GM23338 (cell line): ENCODE results near the gene IGFBP5. TPM values are rescaled to one million over a fixed set of nuclear protein-coding genes. Genes with fewer than 3 reads are reported as not detected.

ENCODE experiments used
- ATAC-seq: fragments of 200-7000 bp; cut with Tn5 transposase; 3 replicates; pipeline ENCODE4 v1.9.1; 2020
- DNase-seq: peaks from one replicate; pipeline ENCODE4 v3.0.0-alpha.2; 2015; ENCODE audit warnings: low spot score
- H2AFZ ChIP-seq: fragments of 200-600 bp; sonication (generic); 2 replicates; pipeline ENCODE4 v1.8.0; 2016; ENCODE audit warnings: antibody characterized with exemption, mild to moderate bottlenecking, moderate library complexity
- H3F3A ChIP-seq: fragments of 200-600 bp; sonication (generic); replicated peaks from 2 replicates; pipeline ENCODE4 v1.8.0; 2017; ENCODE audit warnings: antibody characterized with exemption, mixed run types, low read depth
- H3K27ac ChIP-seq: fragments of 200-600 bp; sonication (generic); 2 replicates; pipeline ENCODE4 v1.6.1; 2016; ENCODE audit warnings: low read depth
- H3K27me3 ChIP-seq: fragments of 200-600 bp; sonication (generic); 2 replicates; pipeline ENCODE4 v1.8.0; 2016; ENCODE audit warnings: mild to moderate bottlenecking, mixed run types, moderate library complexity; ENCODE audit not compliant: insufficient read depth
- H3K36me3 ChIP-seq: fragments of 200-600 bp; sonication (generic); 2 replicates; pipeline ENCODE4 v1.8.0; 2016; ENCODE audit warnings: mild to moderate bottlenecking; ENCODE audit not compliant: insufficient read depth
- H3K4me1 ChIP-seq: fragments of 200-600 bp; sonication (generic); 2 replicates; pipeline ENCODE4 v1.8.0; 2016; ENCODE audit warnings: mild to moderate bottlenecking, moderate library complexity; ENCODE audit not compliant: insufficient read depth
- H3K4me2 ChIP-seq: fragments of 200-600 bp; sonication (generic); 2 replicates; pipeline ENCODE4 v1.7.1; 2017; ENCODE audit warnings: mixed run types
- H3K4me3 ChIP-seq: fragments of 200-600 bp; sonication (generic); 2 replicates; pipeline ENCODE4 v1.6.1; 2016; ENCODE audit warnings: mixed run types
- H3K79me2 ChIP-seq: fragments of 200-600 bp; sonication (generic); replicated peaks from 2 replicates; pipeline ENCODE4 v1.8.0; 2017; ENCODE audit warnings: mild to moderate bottlenecking; ENCODE audit not compliant: insufficient read depth
- H3K9me2 ChIP-seq: fragments of 200-600 bp; sonication (generic); 2 replicates; pipeline ENCODE4 v1.8.0; 2017; ENCODE audit not compliant: insufficient read depth
- H4K20me1 ChIP-seq: fragments of 200-600 bp; sonication (generic); replicated peaks from 2 replicates; pipeline ENCODE4 v1.8.0; 2017; ENCODE audit warnings: mild to moderate bottlenecking; ENCODE audit not compliant: insufficient read depth
- H3K27ac Mint-ChIP-seq: 2 replicates; pipeline ENCODE4 v1.8.0; 2020; ENCODE audit warnings: inconsistent platforms, mild to moderate bottlenecking, moderate library complexity, mixed read lengths
- H3K27me3 Mint-ChIP-seq: 3 replicates; pipeline ENCODE4 v1.8.0; 2022; ENCODE audit warnings: low read depth, mild to moderate bottlenecking, moderate library complexity, mixed read lengths, inconsistent platforms; ENCODE audit not compliant: insufficient read depth, poor library complexity
- H3K36me3 Mint-ChIP-seq: 3 replicates; pipeline ENCODE4 v1.8.0; 2021; ENCODE audit warnings: low read depth, mild to moderate bottlenecking, inconsistent platforms, moderate library complexity, mixed read lengths
- H3K4me1 Mint-ChIP-seq: 3 replicates; pipeline ENCODE4 v1.8.0; 2020; ENCODE audit warnings: mild to moderate bottlenecking, inconsistent platforms, mixed read lengths
- H3K4me3 Mint-ChIP-seq: 3 replicates; pipeline ENCODE4 v1.8.0; 2021; ENCODE audit warnings: moderate library complexity, mild to moderate bottlenecking, inconsistent platforms, mixed read lengths
- H3K9me3 Mint-ChIP-seq: 3 replicates; pipeline ENCODE4 v1.8.0; 2020; ENCODE audit warnings: moderate library complexity, mild to moderate bottlenecking, inconsistent platforms, mixed read lengths
- CREB1 ChIP-seq: fragments of 250-450 bp; sonication (Bioruptor Pico); IDR thresholded peaks from 2 replicates; pipeline ENCODE4 v1.5.0; 2020; ENCODE audit warnings: low read depth, mild to moderate bottlenecking, moderate library complexity
- EZH2 ChIP-seq: fragments of 200-600 bp; sonication (generic); IDR thresholded peaks from one replicate; pipeline ENCODE4 v1.8.0; 2017; ENCODE audit warnings: antibody characterized with exemption, mild to moderate bottlenecking, low read depth; ENCODE audit not compliant: unreplicated experiment
- EZH2phosphoT487 ChIP-seq: fragments of 200-600 bp; sonication (generic); IDR thresholded peaks from one replicate; pipeline ENCODE4 v1.8.1; 2018; ENCODE audit warnings: antibody characterized with exemption; ENCODE audit not compliant: unreplicated experiment
- JUNB ChIP-seq: IDR thresholded peaks from one replicate; pipeline ENCODE4 v1.6.1; 2016; ENCODE audit warnings: antibody characterized with exemption; ENCODE audit not compliant: unreplicated experiment
- NANOG ChIP-seq: IDR thresholded peaks from 2 replicates; pipeline ENCODE4 v1.6.1; 2016; ENCODE audit warnings: antibody characterized with exemption, borderline replicate concordance
- POLR2AphosphoS5 ChIP-seq: IDR thresholded peaks from 2 replicates; pipeline ENCODE4 v1.6.1; 2016; ENCODE audit warnings: antibody characterized with exemption, low read depth
- STAT1 ChIP-seq: IDR thresholded peaks from one replicate; pipeline ENCODE4 v1.6.1; 2016; ENCODE audit warnings: antibody characterized with exemption; ENCODE audit not compliant: unreplicated experiment
- ZNF331 ChIP-seq: fragments of 250-450 bp; sonication (Bioruptor Pico); IDR thresholded peaks from 2 replicates; pipeline ENCODE4 v1.5.0; 2020; ENCODE audit warnings: low read depth, mild to moderate bottlenecking, moderate library complexity
- polyA plus RNA-seq: library from polyadenylated mRNA; unstranded; fragments of >200 nt; fragmentation: Nextera tagmentation; extraction: Ambion mirVana; gene quantifications from 2 replicates; pipeline ENCODE4 v1.2.1, GENCODE V29; 2016
- total RNA-seq: library from RNA; depleted of rRNA; stranded (reverse); fragments of >200 nt; shearing (Covaris generic); gene quantifications from 2 replicates; pipeline ENCODE4 v1.2.3, GENCODE V29; 2014
- TF ChIP-seq, protein P1 (sequence below): IDR thresholded peaks from 2 replicates; pipeline ENCODE4 v1.6.1; 2016; ENCODE audit warnings: antibody characterized with exemption
- TF ChIP-seq, protein P2 (sequence below): IDR thresholded peaks from one replicate; pipeline ENCODE4 v1.6.1; 2018; ENCODE audit warnings: antibody characterized with exemption; ENCODE audit not compliant: unreplicated experiment

Gene IGFBP5
- total and polyA plus RNA-seq, 2 experiments from 2014 or later: 0.70 to 2.5 TPM

DNA sequence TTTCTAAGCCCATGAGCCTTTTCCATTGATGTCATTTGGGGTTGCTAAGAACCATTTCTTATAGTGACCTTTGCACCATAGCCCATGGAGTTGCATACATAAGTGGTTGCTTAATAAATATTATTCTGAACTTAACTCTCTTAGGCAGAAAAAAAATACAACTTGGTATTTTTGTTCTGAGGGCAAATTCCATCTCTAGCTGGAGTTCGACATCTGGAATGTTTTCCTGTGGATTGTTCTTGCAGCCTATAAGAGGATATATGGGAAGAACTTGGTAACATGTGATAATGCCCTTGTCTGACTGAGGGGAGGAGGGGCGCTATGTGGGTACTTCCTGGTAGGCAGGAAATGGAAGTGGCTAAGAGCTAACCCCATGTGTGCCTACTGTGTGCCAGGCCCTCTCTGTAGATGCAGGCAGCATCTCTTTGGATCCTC is 41.4 kb downstream of the IGFBP5 start (continued):
- TF ChIP-seq, protein P1, sequence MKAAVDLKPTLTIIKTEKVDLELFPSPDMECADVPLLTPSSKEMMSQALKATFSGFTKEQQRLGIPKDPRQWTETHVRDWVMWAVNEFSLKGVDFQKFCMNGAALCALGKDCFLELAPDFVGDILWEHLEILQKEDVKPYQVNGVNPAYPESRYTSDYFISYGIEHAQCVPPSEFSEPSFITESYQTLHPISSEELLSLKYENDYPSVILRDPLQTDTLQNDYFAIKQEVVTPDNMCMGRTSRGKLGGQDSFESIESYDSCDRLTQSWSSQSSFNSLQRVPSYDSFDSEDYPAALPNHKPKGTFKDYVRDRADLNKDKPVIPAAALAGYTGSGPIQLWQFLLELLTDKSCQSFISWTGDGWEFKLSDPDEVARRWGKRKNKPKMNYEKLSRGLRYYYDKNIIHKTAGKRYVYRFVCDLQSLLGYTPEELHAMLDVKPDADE: no peak
- TF ChIP-seq ZNF331 (CRISPR knock-in tag) (no peak), CREB1 (CRISPR knock-in tag) (no peak), POLR2AphosphoS5 (no peak), EZH2 (no peak)

DNA sequence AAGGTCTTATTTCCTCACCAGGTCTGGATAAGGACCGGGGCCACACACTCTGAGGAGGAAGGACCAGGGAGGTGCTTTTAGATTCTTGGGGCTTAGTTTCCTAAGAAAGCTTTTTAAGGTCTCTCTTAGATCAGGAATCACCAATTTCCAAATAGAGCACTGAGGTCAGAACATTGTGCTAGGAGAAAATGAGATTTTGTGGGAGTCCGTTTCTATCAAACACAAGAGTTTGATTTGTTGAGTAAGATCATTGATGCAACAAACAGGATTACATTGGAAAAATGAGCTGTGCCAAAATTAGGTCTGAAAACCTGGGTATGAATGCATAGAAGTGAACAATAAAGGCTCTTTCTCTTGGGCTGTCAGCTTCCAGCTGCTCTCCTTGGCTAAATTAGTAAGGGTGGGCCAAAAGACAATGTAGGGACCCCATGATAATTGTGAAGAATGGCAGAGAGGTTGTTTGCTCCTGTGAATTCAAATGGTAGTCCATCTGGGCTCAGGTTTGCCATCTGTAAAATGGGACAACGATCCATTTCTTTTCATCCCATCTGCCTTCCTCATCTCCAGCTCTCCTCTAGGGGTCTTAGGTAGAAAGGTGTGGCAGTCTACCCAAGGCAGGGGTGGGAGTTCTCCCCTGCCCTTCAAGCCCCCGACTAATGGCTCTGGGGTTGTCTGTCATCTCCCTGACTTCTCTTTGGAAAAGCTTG is 42.1 kb downstream of the IGFBP5 start:
- Mint-ChIP-seq H3K27ac (no peak overlapping the region), H3K27me3 (peaks cover 9% of the 10 kb centered on the region), H3K4me3 (no peak overlapping the region), H3K9me3 (no peaks in the 10 kb centered on the region), H3K36me3 (peaks cover 25% of the 10 kb centered on the region), H3K4me1 (peaks cover 58% of the 10 kb centered on the region)
- H3K27ac ChIP-seq: no peak overlapping the region
- H3K27me3 ChIP-seq: no peaks in the 10 kb centered on the region
- H3K4me1 ChIP-seq: peaks cover 12% of the 10 kb centered on the region
- TF ChIP-seq EZH2 (no peak), STAT1 (no peak), POLR2AphosphoS5 (no peak), EZH2phosphoT487 (no peak)
- TF ChIP-seq, protein P2, sequence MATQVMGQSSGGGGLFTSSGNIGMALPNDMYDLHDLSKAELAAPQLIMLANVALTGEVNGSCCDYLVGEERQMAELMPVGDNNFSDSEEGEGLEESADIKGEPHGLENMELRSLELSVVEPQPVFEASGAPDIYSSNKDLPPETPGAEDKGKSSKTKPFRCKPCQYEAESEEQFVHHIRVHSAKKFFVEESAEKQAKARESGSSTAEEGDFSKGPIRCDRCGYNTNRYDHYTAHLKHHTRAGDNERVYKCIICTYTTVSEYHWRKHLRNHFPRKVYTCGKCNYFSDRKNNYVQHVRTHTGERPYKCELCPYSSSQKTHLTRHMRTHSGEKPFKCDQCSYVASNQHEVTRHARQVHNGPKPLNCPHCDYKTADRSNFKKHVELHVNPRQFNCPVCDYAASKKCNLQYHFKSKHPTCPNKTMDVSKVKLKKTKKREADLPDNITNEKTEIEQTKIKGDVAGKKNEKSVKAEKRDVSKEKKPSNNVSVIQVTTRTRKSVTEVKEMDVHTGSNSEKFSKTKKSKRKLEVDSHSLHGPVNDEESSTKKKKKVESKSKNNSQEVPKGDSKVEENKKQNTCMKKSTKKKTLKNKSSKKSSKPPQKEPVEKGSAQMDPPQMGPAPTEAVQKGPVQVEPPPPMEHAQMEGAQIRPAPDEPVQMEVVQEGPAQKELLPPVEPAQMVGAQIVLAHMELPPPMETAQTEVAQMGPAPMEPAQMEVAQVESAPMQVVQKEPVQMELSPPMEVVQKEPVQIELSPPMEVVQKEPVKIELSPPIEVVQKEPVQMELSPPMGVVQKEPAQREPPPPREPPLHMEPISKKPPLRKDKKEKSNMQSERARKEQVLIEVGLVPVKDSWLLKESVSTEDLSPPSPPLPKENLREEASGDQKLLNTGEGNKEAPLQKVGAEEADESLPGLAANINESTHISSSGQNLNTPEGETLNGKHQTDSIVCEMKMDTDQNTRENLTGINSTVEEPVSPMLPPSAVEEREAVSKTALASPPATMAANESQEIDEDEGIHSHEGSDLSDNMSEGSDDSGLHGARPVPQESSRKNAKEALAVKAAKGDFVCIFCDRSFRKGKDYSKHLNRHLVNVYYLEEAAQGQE: no peak
- H3F3A ChIP-seq: no peaks in the 10 kb centered on the region
- no peak overlapping the region for H2AFZ ChIP-seq
- H3K79me2 ChIP-seq: peaks cover 80% of the 10 kb centered on the region
- no peak overlapping the region for H3K4me2 ChIP-seq
- no peaks in the 10 kb centered on the region for H3K36me3 ChIP-seq
- peaks cover 22% of the 10 kb centered on the region for H4K20me1 ChIP-seq
- H3K4me3 ChIP-seq: no peak overlapping the region
- ATAC-seq (no peak), DNase-seq (no peak)
- H3K9me2 ChIP-seq: no peaks in the 10 kb centered on the region

DNA sequence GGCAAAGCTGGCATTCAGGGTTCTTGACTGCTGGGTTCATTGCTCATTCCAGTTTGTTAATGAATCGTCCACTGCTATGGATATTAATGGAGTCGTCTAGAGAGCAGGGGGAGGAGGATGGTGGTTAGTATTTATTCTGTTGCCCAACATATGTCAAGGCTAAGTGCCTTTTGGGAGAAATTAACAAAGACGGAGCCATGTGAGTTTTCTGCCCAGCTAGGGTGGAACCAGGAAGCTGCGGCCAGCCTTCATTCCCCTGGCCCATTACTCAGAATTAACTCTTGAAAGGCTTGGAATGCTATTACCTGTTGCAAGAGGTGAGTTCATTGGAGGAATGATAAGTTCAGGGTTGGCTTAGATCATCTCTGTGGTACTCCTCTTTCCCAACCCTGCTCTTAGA is 42.8 kb downstream of the IGFBP5 start:
- H3K27me3 ChIP-seq: no peaks in the 10 kb centered on the region
- Mint-ChIP-seq H3K27me3 (peaks cover 9% of the 10 kb centered on the region), H3K4me3 (no peak overlapping the region), H3K36me3 (peaks cover 26% of the 10 kb centered on the region), H3K9me3 (no peaks in the 10 kb centered on the region), H3K4me1 (peaks cover 54% of the 10 kb centered on the region), H3K27ac (no peak overlapping the region)
- no peaks in the 10 kb centered on the region for H3K9me2 ChIP-seq
- H2AFZ ChIP-seq: no peak overlapping the region
- peaks cover 28% of the 10 kb centered on the region for H4K20me1 ChIP-seq
- no peak overlapping the region for H3K4me3 ChIP-seq
- H3F3A ChIP-seq: no peaks in the 10 kb centered on the region
- peaks cover 12% of the 10 kb centered on the region for H3K4me1 ChIP-seq
- H3K79me2 ChIP-seq: peaks cover 79% of the 10 kb centered on the region
- no peak overlapping the region for H3K4me2 ChIP-seq
- no peak overlapping the region for H3K27ac ChIP-seq
- DNase-seq: no peak
- H3K36me3 ChIP-seq: no peaks in the 10 kb centered on the region
- ATAC-seq: no peak
- TF ChIP-seq NANOG (no peak), STAT1 (no peak), JUNB (no peak), POLR2AphosphoS5 (no peak)
- TF ChIP-seq, protein P2: no peak
- TF ChIP-seq, protein P1: no peak
